ENCODE results near the gene ADRM1. TPM values are rescaled to one million over a fixed set of nuclear protein-coding genes. Genes with fewer than 3 reads are reported as not detected.

ADRM1 gene
- total RNA-seq, 2 experiments from 2014 or later: 110 to 115 TPM

DNA sequence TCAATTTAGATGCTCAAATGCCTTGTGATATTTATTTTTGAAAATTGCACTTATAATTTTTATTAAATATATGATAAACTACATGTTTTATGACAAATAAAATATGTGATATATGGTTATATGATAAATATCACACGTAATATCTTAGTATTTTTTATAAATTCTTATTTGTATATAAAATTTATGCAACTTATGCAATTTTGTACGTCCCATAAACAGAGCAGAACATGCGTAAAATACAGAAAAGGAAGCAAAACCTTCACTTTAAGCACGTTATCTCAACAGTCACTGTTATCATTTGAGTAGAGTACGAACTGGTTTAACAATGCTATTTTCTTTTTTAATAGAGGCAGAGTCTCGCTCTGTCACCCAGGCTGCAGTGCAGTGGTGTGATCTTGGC lies 15.7 kb upstream of the ADRM1 start:
- CTCF ChIA-PET: no interaction called here
- no peaks in the 10 kb centered on the region for H3K36me3 Mint-ChIP-seq (ENCODE audit: low read depth)
- TF ChIP-seq, protein P1, sequence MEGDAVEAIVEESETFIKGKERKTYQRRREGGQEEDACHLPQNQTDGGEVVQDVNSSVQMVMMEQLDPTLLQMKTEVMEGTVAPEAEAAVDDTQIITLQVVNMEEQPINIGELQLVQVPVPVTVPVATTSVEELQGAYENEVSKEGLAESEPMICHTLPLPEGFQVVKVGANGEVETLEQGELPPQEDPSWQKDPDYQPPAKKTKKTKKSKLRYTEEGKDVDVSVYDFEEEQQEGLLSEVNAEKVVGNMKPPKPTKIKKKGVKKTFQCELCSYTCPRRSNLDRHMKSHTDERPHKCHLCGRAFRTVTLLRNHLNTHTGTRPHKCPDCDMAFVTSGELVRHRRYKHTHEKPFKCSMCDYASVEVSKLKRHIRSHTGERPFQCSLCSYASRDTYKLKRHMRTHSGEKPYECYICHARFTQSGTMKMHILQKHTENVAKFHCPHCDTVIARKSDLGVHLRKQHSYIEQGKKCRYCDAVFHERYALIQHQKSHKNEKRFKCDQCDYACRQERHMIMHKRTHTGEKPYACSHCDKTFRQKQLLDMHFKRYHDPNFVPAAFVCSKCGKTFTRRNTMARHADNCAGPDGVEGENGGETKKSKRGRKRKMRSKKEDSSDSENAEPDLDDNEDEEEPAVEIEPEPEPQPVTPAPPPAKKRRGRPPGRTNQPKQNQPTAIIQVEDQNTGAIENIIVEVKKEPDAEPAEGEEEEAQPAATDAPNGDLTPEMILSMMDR (IDR thresholded peaks at IDR 0.05): no peak
- H3K9me3 Mint-ChIP-seq: no peaks in the 10 kb centered on the region
- intact Hi-C loops (cut with micrococcal nuclease): no loop called here
- no peak for DNase-seq
- no peak overlapping the region for H3K27ac Mint-ChIP-seq
- POLR2A ChIA-PET: no interaction called here
- H3K27me3 Mint-ChIP-seq: no peaks in the 10 kb centered on the region
- ATAC-seq: no peak
- H3K4me1 Mint-ChIP-seq (ENCODE audit: low read depth): no peaks in the 10 kb centered on the region
- H3K4me3 Mint-ChIP-seq: no peak overlapping the region

DNA sequence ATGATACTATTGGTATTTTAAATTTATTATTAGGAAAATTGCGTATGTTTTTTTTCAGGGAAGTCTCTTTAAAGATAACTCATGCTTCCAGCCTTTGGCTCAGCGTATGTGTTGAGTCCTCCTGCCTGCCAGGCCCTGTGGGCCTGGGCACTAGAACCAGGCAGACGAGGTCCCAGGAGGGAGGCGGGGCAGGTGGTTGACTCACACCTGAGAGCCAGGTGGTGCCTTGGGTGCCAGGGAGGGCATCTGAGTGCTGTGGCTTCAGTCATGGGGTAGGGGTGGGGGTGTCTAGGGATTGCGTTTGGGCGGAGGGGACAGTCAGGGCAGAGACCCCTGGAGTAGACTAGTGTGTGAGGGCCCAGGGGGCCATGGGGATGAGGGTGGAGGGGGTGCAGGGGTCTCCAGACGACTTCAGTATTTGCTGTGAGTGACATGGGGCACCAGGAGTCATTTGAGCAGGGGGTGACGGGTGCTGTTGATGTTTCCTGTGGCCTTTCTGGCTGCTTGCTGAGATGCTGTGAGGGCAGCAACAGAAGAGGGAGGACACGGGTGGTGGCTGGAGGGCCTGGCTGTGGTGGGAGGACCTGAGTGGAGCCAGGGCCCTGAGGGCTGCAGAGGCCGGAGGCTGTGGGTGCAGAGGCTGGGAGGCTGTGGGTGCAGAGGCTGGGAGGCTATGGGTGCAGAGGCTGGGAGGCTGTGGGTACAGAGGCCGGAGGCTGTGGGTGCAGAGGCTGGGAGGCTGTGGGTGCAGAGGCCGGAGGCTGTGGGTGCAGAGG lies 14.8 kb upstream of the ADRM1 start:
- peaks cover 2% of the 10 kb centered on the region for H3K4me1 Mint-ChIP-seq (ENCODE audit: low read depth)
- DNase-seq (no peak), ATAC-seq (no peak)
- TF ChIP-seq, protein P1 (IDR thresholded peaks at IDR 0.05): no peak
- H3K36me3 Mint-ChIP-seq (ENCODE audit: low read depth): no peaks in the 10 kb centered on the region
- H3K27ac Mint-ChIP-seq: no peak overlapping the region
- intact Hi-C loops (cut with micrococcal nuclease): no loop called here
- ChIA-PET CTCF (no interaction called here), POLR2A (no interaction called here)
- no peaks in the 10 kb centered on the region for H3K27me3 Mint-ChIP-seq
- H3K9me3 Mint-ChIP-seq: no peaks in the 10 kb centered on the region
- H3K4me3 Mint-ChIP-seq: no peak overlapping the region

DNA sequence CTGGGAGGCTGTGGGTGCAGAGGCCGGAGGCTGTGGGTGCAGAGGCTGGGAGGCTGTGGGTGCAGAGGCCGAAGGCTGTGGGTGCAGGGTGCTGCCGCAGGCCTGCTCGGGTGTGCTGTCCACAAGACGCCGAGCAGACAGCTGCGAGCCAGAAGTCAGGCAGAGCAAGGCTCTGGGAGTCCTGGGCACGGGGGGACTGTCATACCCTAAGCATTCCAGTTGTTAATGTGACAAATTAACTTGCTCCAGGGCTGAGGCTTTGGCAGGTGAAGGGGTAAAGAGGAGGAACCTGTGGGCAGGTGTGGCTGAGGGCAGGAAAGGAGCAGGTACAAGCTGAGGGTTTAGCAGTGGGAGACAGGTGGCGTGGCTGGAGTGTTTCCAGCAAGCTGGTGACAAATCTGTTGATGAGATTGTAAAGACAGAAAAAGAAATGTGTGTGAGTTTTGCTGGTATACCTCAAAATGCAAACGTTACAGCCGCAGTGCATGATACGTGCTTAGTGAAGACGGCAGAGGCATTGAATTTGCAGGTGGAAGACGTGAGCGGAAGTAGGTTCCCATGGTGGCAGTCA lies 14.2 kb upstream of the ADRM1 start:
- CTCF ChIA-PET: no interaction called here
- Mint-ChIP-seq H3K36me3 (ENCODE audit: low read depth) (no peaks in the 10 kb centered on the region), H3K27ac (no peak overlapping the region), H3K4me1 (ENCODE audit: low read depth) (peaks cover 2% of the 10 kb centered on the region), H3K4me3 (no peak overlapping the region), H3K27me3 (no peaks in the 10 kb centered on the region), H3K9me3 (no peaks in the 10 kb centered on the region)
- POLR2A ChIA-PET: no interaction called here
- no peak for DNase-seq
- TF ChIP-seq, protein P1 (IDR thresholded peaks at IDR 0.05): no peak
- no peak for ATAC-seq
- intact Hi-C loops (cut with micrococcal nuclease): no loop called here

DNA sequence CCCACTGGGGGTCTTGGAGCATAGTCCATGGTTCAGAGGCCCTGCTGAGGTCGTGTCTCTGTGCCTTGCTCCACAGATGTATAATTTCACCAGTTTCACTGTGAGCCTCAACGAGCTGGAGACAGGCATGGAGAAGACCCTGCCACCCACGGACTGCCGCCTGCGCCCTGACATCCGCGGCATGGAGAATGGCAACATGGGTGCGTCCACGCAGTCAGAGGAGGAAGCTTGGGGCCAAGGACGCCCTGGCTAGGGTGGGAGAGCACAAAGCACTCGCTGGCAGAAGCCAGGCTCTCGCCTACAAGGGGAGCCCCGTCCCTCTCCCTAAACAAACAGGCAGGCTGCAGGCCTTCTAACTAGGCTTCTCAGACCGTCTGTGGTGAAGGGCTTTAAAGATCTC lies 13.7 kb upstream of the ADRM1 start:
- DNase-seq: no peak
- TF ChIP-seq, protein P1 (IDR thresholded peaks at IDR 0.05): no peak
- intact Hi-C loops (cut with micrococcal nuclease): no loop called here
- ATAC-seq: no peak
- Mint-ChIP-seq H3K4me1 (ENCODE audit: low read depth) (peaks cover 2% of the 10 kb centered on the region), H3K9me3 (no peaks in the 10 kb centered on the region), H3K4me3 (no peak overlapping the region), H3K27me3 (no peaks in the 10 kb centered on the region), H3K36me3 (ENCODE audit: low read depth) (no peaks in the 10 kb centered on the region), H3K27ac (no peak overlapping the region)
- CTCF ChIA-PET: no interaction called here
- POLR2A ChIA-PET: no interaction called here

DNA sequence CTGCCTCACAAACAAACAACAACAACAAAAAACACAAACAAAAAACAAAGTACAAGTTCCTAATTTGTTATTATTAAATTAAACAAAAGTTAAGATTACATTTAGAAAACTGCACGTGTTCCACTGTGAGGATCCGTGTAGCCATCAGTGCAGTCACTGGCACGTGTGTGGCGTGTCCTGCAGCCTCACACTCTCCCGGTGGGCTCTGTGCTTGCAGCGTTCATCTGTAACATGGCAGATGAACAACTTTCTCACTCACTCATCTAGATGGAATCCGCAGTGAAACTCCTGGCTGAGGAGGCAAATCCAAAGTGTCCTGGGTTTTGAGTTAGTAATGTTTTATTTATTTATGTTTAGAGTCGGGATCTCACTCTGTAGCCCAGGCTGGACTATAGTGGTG lies 12.9 kb upstream of the ADRM1 start:
- CTCF ChIA-PET: no interaction called here
- ATAC-seq (no peak), DNase-seq (no peak)
- peaks cover 2% of the 10 kb centered on the region for H3K4me1 Mint-ChIP-seq (ENCODE audit: low read depth)
- no peak overlapping the region for H3K27ac Mint-ChIP-seq
- TF ChIP-seq, protein P1 (IDR thresholded peaks at IDR 0.05): no peak
- H3K9me3 Mint-ChIP-seq: no peaks in the 10 kb centered on the region
- POLR2A ChIA-PET: no interaction called here
- no peak overlapping the region for H3K4me3 Mint-ChIP-seq
- intact Hi-C loops (cut with micrococcal nuclease): no loop called here
- H3K27me3 Mint-ChIP-seq: no peaks in the 10 kb centered on the region
- peaks cover 3% of the 10 kb centered on the region for H3K36me3 Mint-ChIP-seq (ENCODE audit: low read depth)
